BE2C (cell line): Measurements from ENCODE around the gene SIK1.
"Not testable (repeated sequence)": the region's sequence is repeated elsewhere in the genome, so short reads cannot be mapped to it uniquely, and the experiment has no call there.

Experiments used
- DNase-seq: peaks from one replicate; pipeline ENCODE4 v3.0.0-alpha.2; 2020
- H3K27me3 ChIP-seq: fragments of 250-450 bp; sonication (Bioruptor Pico); 2 replicates; pipeline ENCODE4 v1.5.1; 2020; ENCODE audit warnings: mild to moderate bottlenecking
- H3K36me3 ChIP-seq: fragments of 250-450 bp; sonication (Bioruptor Pico); 2 replicates; pipeline ENCODE4 v1.5.1; 2020; ENCODE audit warnings: mild to moderate bottlenecking
- H3K4me1 ChIP-seq: fragments of 250-450 bp; sonication (Bioruptor Pico); 2 replicates; pipeline ENCODE4 v1.5.1; 2020
- H3K4me3 ChIP-seq: 2 replicates; pipeline ENCODE4 v1.5.1; 2011; ENCODE audit warnings: low read depth, low read length
- H3K9me3 ChIP-seq: fragments of 250-450 bp; sonication (Bioruptor Pico); 2 replicates; pipeline ENCODE4 v1.5.1; 2020

SIK1 gene

DNA sequence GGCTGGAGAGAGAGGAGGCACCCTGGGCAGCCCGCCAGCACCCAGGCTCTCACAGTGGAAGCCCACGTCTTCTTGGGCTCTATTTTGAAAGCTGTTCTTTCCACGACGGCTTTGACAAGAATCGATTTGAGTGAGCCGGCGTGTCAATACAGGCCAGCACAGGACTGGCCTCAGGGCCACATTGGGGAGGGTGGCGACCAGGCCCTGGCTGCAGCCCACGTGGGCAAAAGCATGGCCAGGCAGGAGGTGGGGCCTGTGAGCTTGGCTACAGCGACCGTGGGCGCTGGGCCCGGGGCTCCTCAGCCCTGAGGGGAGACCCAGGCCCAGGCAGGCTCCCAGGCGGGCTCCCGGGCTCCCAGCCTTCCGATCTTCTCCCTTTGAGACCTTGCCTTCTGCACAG lies 23.4 kb upstream of the SIK1 start:
- H3K4me1 ChIP-seq, H3K27me3 ChIP-seq, H3K36me3 ChIP-seq, DNase-seq, H3K4me3 ChIP-seq, H3K9me3 ChIP-seq: not testable (repeated sequence)

DNA sequence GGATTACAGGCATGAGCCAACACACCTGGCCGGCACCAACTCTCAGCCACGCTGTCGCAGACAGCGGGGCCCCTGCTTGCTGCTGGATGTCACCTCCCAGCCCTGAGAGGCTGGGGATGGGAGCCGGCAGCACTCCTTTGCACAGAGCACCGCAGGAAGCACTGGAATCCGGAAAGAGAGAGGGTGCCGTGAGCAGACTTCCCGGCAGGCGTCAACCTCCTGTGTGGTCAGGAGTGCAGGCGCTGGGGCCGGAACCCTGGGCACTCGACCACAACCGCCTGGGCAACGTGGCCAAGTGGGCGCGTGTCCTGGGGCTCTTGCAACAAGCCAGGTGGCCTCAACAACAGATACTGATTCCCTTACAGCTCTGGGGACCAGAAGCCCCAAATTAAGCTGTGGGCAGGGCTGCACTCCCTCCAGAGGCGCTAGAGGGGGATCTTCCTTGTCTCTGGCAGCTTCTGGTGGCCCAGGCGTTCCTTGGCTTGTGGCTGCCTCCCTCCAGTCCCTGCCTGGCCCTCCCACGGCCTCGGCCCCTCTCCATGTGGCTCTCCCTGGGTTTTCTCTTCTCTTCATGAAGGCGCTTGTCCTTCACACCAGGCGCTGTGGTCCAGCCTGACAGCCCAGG lies 20.5 kb upstream of the SIK1 start:
- not testable (repeated sequence) for H3K36me3 ChIP-seq, H3K4me1 ChIP-seq, H3K27me3 ChIP-seq, DNase-seq, H3K4me3 ChIP-seq, H3K9me3 ChIP-seq

DNA sequence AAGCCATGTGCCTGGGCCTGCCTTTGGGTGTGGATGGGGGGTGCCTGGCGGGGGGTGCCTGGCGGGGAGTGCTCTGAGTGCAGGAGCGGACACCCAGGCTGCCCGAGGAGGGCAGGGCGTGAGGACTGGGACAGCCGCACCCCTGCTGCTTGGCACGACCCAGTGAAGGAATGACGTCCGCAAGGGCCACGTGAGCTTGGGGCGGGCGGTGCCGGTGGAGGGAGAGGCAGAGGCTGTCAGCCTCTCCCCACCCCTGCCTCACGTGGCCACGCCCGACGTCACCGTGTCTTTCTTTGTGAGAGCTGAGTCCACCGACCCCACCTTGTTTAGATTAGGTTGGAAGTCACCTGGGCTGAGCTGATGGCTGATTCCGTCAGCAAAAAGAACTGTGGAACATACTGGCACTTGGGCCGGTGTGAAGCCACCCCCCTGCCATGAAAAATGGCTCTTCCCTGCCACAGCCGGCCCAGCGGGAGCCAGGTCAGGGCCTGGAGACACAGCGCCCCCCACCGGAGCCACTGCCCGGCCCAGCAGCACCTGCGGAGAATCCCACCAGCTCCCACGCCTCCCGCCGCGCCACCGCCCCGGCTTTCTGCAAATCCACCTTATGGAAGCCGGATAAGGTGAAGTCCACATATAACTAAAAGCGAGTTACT lies 19.5 kb upstream of the SIK1 start:
- H3K27me3 ChIP-seq, H3K9me3 ChIP-seq, H3K4me1 ChIP-seq, DNase-seq, H3K36me3 ChIP-seq, H3K4me3 ChIP-seq: not testable (repeated sequence)

DNA sequence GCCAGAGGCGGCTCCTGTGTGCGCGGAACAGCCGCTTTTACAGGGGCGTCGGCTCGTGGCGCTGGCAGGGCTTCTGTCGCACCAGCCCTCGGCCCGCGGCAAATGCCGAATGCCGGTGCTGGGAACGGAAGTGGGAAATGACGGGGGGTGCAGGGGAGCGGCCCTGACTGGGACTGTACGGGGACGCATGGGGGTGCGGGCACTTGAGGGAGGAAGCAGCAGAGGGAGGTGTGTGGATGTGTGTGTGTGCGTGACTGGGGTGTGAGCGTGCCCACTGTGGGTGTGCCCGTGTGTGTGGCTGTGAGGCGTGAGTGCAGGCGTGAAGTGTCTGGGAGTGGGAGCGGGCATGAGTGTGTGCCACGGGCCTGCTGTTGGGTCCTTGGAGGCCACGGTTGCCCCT lies 17.6 kb upstream of the SIK1 start:
- not testable (repeated sequence) for H3K4me1 ChIP-seq, H3K4me3 ChIP-seq, DNase-seq, H3K27me3 ChIP-seq, H3K36me3 ChIP-seq, H3K9me3 ChIP-seq

DNA sequence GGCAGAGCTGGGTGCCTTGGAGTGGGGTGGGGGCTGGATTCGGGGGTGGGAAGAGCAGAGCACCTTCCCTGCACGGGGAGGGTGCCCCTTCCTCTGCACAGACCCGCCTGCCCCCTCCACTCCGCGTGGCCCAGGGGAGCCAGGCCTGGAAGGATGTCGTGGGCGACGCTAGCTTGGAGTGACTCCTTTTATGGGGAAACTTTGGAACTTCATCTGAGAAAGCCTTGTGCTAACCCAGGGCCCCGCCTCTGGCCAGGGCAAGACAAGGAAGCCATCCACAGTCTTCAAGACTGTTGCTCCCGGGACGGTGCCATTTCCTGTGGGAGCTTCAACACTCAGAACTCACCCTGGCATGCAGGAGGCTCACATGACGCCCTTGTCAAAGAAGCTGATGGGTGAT lies 15.6 kb upstream of the SIK1 start:
- not testable (repeated sequence) for H3K4me3 ChIP-seq, H3K27me3 ChIP-seq, H3K36me3 ChIP-seq, H3K9me3 ChIP-seq, H3K4me1 ChIP-seq, DNase-seq

DNA sequence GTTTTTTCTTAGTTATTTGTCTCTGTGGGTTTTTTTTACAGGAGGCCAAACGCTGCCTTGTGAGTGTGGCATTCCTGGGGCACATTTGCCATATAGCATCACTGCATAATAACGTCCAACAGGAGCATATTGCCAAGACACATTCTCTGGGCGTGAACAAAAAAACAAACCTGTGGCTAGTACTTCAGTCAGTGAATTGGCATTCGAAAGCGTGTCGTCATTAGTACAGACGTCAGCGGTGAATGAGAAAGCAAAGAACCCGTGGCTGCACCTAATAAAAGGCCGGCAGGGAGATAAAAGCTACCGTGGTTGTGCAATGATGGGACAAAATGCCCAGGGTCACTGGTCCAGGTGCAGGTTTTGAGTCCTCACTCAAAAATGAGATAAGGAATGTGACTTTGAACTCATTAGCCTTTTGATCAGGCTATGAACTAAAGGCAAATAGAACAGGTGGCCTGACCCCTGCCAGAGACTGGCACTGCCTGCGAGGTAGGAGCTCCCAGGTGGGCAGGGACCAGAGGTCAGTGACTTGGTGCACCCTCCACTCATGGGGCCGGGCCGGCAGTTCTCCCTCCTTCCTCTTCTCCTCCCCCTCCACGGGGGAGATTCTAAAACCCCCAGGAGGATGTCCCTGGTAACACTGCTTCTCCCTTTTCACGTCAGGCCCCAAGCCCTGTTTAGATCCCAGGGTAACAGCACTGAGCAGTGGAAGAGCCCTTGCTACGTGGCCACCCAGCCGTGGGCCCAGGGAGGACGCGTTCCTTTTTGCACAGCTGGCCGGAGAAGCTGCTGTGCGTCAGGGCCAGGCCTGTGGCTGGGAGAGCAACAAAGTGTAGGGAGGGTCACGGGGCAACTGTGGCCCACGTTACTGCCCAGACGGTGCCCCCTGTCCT lies 14.2 kb upstream of the SIK1 start:
- not testable (repeated sequence) for H3K4me1 ChIP-seq, H3K4me3 ChIP-seq, H3K27me3 ChIP-seq

DNA sequence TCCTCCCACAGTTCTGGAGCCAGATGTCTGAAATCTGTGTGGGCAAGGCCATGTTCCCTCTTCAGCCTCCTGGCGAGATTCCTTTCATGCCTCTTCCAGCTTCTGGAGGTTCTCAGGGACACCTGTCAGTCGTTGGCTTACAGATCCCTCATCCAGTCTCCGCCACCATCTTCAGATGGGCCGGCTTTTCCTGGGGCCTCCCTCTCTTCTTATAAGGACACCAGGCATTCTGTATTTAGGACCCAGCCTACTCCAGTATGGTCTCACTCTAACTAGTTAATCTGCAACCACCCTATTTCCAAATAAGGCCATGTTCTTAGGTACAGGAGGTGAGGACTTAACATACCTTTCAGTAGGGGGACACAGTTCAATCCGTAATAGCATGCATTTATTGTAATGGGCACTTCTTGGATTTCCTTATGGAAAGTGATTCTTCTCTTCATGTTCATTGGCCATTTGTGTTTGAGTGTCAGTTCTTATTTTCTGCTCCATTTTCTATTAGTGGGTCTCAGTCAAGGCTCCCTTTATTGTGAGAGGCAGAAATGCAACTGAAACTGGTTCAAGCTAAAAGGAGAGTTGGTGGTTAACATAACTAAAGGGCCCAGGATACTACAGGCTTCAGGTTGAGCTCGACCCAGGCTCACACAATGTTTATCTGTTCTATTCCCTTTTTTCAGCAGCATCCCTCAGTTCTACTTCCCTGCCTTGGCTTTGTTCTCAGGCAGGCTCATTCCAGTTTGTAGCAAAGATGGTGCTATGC lies 12.6 kb upstream of the SIK1 start:
- not testable (repeated sequence) for H3K9me3 ChIP-seq, H3K4me1 ChIP-seq, H3K27me3 ChIP-seq, H3K36me3 ChIP-seq, H3K4me3 ChIP-seq, DNase-seq

More for the DNA sequence above, 14.2 kb upstream of the SIK1 start:
- not testable (repeated sequence) for H3K36me3 ChIP-seq, DNase-seq, H3K9me3 ChIP-seq

DNA sequence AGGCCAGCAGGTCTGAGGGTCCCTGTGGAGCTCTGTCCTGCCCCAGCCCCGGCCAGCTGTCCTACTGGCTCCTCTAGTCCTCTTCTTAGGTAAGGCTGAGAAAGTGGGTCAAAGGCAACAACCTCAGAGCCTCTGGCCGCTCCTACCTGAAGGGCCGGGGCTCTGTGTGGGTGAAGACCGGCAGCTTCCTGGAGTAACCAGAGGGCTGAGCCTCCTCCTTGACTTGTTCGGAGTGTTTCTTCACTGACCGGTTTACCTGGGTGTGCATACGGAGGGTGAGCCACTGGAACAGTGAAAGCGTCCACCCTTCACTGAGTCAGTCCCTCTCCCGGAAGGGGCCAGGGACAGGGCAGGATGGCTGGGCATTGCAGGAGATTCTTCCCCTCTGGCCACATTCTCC lies 9.3 kb upstream of the SIK1 start:
- not testable (repeated sequence) for H3K4me1 ChIP-seq, H3K9me3 ChIP-seq, DNase-seq, H3K36me3 ChIP-seq, H3K27me3 ChIP-seq, H3K4me3 ChIP-seq

DNA sequence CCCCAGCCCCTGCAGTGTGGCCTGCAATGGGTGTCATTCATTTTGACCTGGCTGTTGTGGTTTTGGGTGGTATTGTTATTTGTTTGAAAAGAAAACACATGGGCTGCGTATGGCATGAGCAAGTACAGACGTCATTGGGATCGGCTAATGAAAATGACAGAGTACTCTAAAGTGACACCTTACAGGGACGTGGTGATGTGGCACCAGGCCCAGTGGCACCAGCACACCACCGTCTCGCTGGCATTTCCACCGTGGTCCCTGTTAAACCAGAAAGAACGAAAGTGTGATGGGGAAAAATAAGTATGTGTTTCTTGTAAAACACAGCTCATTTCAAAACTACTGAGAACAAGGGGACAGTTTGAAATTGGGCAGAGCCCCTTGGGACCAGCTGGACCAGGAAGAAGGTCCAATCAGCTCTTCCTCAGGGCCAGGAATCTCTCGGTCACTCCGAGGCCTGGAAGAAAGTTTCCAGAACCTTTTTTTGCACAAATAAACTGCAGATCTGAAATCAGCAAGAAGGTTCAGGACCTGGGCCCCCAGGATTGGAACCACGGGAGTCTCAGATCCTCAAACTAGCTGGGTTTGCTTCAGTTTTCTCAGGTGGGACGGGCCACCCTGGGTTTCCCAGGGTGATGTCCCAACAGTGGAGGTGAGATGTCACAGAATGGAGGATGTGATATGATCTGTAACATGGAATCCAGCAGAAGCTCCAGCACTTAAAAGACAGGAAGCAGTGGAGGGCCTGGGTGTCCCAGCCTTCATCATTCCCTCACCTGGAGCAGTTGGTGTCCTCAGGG lies 6.6 kb upstream of the SIK1 start:
- H3K4me3 ChIP-seq, DNase-seq, H3K27me3 ChIP-seq, H3K36me3 ChIP-seq, H3K9me3 ChIP-seq, H3K4me1 ChIP-seq: not testable (repeated sequence)

DNA sequence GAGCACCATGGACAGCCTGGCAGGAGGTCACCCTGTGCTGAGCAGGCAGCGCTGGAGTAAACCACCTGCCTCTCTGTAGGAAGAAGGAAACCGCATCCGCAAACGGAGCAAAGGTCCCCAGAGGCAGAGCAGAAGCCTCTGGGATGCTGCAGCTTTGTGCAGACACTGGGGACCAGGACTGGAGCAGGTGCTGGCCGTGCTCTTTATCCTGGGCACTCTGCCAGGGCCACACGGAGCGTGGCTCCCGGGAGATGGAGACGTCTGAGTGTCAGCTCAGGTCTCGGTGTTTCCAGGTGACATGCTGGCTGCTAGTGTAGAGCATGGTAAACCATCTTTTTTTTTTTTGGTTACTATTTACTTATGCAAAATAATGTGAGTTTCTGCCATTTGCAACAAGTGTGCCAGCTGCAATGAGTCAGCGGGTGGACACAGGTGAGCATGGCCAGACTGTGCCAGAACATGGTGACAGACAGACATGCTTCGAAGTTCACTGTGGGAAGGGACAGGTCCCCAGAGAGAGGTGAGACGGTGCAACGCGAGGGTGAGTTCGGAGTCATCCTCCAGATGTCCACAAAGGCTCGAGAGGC lies 4.0 kb upstream of the SIK1 start:
- not testable (repeated sequence) for H3K27me3 ChIP-seq, DNase-seq, H3K36me3 ChIP-seq, H3K4me3 ChIP-seq, H3K9me3 ChIP-seq, H3K4me1 ChIP-seq

DNA sequence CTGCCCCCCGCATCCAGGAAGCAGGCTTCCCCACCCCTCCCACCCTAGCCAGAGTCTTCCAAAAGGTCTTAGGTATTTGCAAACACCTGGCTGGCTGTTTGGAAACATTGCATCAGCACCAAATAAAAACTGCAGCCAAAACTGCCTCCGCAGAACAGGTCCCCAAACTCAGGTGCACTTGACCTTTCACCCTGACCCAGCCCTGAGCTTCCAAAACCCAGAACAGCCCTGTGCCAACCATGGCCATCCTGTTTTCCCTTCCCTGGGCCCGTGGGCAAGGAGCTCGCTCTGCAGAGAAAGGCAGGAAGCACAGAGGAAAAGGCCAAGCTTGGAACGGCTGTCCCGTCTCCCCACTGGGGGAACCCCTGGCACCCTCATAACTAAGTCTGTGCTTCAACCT lies 2.0 kb upstream of the SIK1 start:
- not testable (repeated sequence) for H3K4me3 ChIP-seq, DNase-seq, H3K36me3 ChIP-seq, H3K4me1 ChIP-seq, H3K9me3 ChIP-seq, H3K27me3 ChIP-seq

DNA sequence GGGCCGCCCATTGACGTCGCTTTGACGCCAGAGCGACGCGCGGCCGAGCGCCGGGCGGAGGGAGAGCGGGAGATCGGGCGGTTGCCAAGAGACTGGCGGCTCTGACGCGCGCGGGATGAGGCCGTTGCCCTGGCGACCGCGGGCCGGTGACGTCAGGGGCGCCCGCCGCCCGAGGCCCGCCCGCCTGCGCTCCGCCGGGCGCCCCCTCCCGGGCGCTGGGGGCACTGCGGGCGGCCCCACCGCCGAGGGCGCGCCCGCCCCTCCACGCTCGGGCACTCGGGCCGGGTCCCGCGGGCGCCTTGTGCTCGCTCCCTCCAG lies 270 bp upstream of the SIK1 start:
- H3K4me1 ChIP-seq, H3K27me3 ChIP-seq, H3K4me3 ChIP-seq: not testable (repeated sequence)

DNA sequence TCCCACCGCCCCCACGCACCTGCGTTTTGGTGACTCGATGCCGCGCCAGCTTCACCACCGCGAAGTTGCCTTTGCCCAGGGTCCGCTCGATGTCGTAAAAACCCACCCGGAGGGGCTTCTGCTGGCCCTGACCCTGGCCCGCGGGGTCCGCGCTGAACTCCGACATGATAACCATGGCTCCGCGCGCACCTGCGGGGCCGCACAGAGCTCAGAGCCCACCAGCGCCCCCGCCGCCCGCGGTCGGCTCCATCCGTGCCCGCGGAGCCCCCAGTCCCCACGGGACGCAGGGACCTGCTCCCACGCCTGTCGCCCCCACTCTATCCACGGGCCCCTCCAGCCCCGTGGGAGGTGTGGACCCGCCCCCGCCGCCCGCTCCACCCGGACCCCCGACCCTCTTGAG lies 927 bp downstream of the SIK1 start:
- DNase-seq, H3K4me3 ChIP-seq, H3K9me3 ChIP-seq, H3K36me3 ChIP-seq, H3K4me1 ChIP-seq, H3K27me3 ChIP-seq: not testable (repeated sequence)

More for the DNA sequence above, 270 bp upstream of the SIK1 start:
- not testable (repeated sequence) for H3K36me3 ChIP-seq, DNase-seq, H3K9me3 ChIP-seq

DNA sequence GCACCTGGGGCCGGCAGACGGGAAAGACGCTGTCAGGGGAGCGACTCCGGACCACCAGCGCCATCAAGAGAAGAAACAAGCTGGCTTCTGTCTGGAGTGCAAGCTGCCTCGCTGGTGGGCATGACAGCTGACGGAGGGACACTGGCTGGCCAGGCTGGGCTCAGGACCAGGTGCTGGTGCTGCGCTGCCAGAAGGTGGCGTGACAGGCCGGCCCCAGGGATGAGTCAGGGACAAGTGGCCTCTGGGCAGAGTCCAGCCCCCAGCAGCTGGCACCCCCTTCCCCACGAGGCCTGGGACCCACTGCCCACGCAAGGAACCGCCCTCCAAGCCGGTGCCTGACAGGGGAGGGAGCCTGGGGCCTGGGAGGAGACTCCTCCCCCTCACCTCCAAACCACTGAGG lies 7.5 kb downstream of the SIK1 start:
- H3K4me1 ChIP-seq, H3K9me3 ChIP-seq, DNase-seq, H3K27me3 ChIP-seq, H3K4me3 ChIP-seq, H3K36me3 ChIP-seq: not testable (repeated sequence)

DNA sequence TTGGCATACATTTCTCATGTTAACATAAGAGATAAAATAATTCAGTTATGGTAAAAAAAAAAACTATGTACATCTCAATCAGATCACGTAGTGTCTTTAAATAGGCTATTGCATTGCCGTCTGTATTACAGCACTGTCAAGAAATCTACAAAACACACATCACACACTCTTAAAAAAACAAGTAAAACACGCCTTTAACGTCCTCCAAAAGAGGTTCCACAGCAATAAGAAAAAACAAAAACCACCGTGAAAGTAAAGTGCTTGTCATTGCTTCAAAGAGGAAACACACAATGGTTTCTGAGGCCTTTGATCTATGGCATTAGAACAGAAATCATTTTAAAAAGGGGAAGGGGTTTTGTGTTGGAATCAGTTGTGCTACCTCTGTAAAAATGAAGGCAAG lies 12.4 kb downstream of the SIK1 start:
- not testable (repeated sequence) for H3K4me1 ChIP-seq, DNase-seq, H3K4me3 ChIP-seq, H3K36me3 ChIP-seq, H3K9me3 ChIP-seq, H3K27me3 ChIP-seq
